GM23248 (cell line): ENCODE data around the gene PTOV1.

ENCODE experiments used
- EZH2 ChIP-seq: fragments of 200-600 bp; sonication (generic); IDR thresholded peaks from 2 replicates; pipeline ENCODE4 v1.6.1; 2018; ENCODE audit warnings: antibody characterized with exemption, mild to moderate bottlenecking; ENCODE audit not compliant: insufficient read depth, poor library complexity, severe bottlenecking
- EZH2phosphoT487 ChIP-seq: fragments of 200-600 bp; sonication (generic); IDR thresholded peaks from 2 replicates; pipeline ENCODE4 v1.6.1; 2018; ENCODE audit warnings: antibody characterized with exemption, moderate library complexity, mild to moderate bottlenecking, low read depth; ENCODE audit not compliant: insufficient read depth

GRCh38 chr19:49820125-49820524 is 30.8 kb upstream of the PTOV1 start:
- TF ChIP-seq EZH2 (no peak), EZH2phosphoT487 (no peak)
